ENCODE measurements around the gene PWP2.
"Not testable (repeated sequence)": the region's sequence is repeated elsewhere in the genome, so short reads cannot be mapped to it uniquely, and the experiment has no call there.

The PWP2 gene

DNA sequence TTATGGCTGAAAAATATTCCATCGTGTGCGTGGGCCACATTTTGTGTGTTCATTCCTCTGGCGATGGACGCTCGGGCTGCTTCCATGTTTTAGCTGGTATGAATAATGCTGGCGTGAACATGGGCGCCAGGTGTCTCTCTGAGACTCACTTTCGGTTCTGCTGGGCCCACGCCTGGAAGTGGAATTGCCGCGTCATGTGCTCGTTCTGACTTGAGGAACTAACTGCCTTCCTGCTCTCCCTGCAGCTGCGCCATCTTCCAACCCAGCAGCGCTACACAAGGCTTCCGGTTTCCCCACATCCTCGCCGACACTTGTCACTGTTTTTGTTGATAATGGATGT is 46.7 kb downstream of the PWP2 start:
- not testable (repeated sequence) for H3K23ac ChIP-seq (ENCODE audit: low read length in 2 of 2); H2BK5ac ChIP-seq (ENCODE audit: low read depth, low read length, poor library complexity, severe bottlenecking); H3K9ac ChIP-seq (ENCODE audit: low read length); H2AFZ ChIP-seq (ENCODE audit: low read depth, low read length); H3K9me3 ChIP-seq (ENCODE audit: control insufficient read depth, low read length); H2BK15ac ChIP-seq (ENCODE audit: low read depth, poor library complexity, severe bottlenecking); H3K4ac ChIP-seq (ENCODE audit: low read depth in 1 of 2, low read length in 2 of 2); H3K4me3 ChIP-seq (ENCODE audit: insufficient read depth in 1 of 2, low read depth in 1 of 2, low read length in 2 of 2); H2BK120ac ChIP-seq (ENCODE audit: low read depth, low read length); H3K36me3 ChIP-seq (ENCODE audit: control insufficient read depth in 1 of 2, insufficient read depth in 2 of 2, low read depth in 1 of 2, low read length in 2 of 2); DNase-seq; H3K79me1 ChIP-seq (replicated peaks; ENCODE audit: low read length, poor library complexity, severe bottlenecking); H3K27me3 ChIP-seq (ENCODE audit: control insufficient read depth in 1 of 2, insufficient read depth in 1 of 2, low read length in 2 of 2); H3K18ac ChIP-seq (ENCODE audit: low read depth in 1 of 2, low read length in 2 of 2); H3K14ac ChIP-seq (ENCODE audit: low read length in 2 of 2); H3K4me2 ChIP-seq (ENCODE audit: low read length, poor library complexity, severe bottlenecking); H4K8ac ChIP-seq (ENCODE audit: low read length); H3K4me1 ChIP-seq (ENCODE audit: control insufficient read depth, insufficient read depth, low read depth, low read length); H2BK12ac ChIP-seq (ENCODE audit: low read length in 2 of 2); H2AK5ac ChIP-seq (ENCODE audit: low read length, severe bottlenecking); H4K91ac ChIP-seq (ENCODE audit: low read length); H3K27ac ChIP-seq (ENCODE audit: low read length, poor library complexity, severe bottlenecking)
- no CpG with 5 or more reads among the region's 17 CpGs for WGBS

DNA sequence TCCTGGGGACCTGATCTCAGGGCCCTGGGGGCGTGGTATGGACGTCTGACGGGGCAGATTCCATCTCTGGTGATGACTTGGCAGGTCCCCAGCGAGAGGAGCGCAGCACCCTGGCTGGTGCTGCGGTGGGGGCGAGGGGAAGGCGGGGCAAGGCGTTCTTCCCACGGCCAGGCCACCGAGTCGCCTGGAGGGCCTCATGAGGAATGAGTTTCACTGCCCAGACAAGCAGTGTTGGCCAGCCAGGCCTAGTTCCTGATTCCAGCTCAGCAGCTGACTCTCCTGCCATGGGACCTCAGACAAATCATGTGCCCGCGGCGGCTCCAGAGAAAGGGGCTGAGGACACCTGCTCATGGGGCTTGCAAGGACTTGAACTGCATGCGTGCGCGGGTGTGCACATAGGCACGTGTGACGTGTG is 47.6 kb downstream of the PWP2 start:
- not testable (repeated sequence) for H3K27me3 ChIP-seq (ENCODE audit: control insufficient read depth in 1 of 2, insufficient read depth in 1 of 2, low read length in 2 of 2); H3K36me3 ChIP-seq (ENCODE audit: control insufficient read depth in 1 of 2, insufficient read depth in 2 of 2, low read depth in 1 of 2, low read length in 2 of 2); H2AK5ac ChIP-seq (ENCODE audit: low read length, severe bottlenecking); H3K14ac ChIP-seq (ENCODE audit: low read length in 2 of 2); H2BK12ac ChIP-seq (ENCODE audit: low read length in 2 of 2); H3K27ac ChIP-seq (ENCODE audit: low read length, poor library complexity, severe bottlenecking); H3K79me1 ChIP-seq (replicated peaks; ENCODE audit: low read length, poor library complexity, severe bottlenecking); H2BK120ac ChIP-seq (ENCODE audit: low read depth, low read length); H4K91ac ChIP-seq (ENCODE audit: low read length); H3K23ac ChIP-seq (ENCODE audit: low read length in 2 of 2); H3K18ac ChIP-seq (ENCODE audit: low read depth in 1 of 2, low read length in 2 of 2); H3K9me3 ChIP-seq (ENCODE audit: control insufficient read depth, low read length); H2BK15ac ChIP-seq (ENCODE audit: low read depth, poor library complexity, severe bottlenecking); H2AFZ ChIP-seq (ENCODE audit: low read depth, low read length); H3K4me1 ChIP-seq (ENCODE audit: control insufficient read depth, insufficient read depth, low read depth, low read length); H3K4me2 ChIP-seq (ENCODE audit: low read length, poor library complexity, severe bottlenecking); H2BK5ac ChIP-seq (ENCODE audit: low read depth, low read length, poor library complexity, severe bottlenecking); H3K9ac ChIP-seq (ENCODE audit: low read length); DNase-seq; H3K4me3 ChIP-seq (ENCODE audit: insufficient read depth in 1 of 2, low read depth in 1 of 2, low read length in 2 of 2); H3K4ac ChIP-seq (ENCODE audit: low read depth in 1 of 2, low read length in 2 of 2); H4K8ac ChIP-seq (ENCODE audit: low read length)
- WGBS, result no CpG with 5 or more reads among the region's 20 CpGs

DNA sequence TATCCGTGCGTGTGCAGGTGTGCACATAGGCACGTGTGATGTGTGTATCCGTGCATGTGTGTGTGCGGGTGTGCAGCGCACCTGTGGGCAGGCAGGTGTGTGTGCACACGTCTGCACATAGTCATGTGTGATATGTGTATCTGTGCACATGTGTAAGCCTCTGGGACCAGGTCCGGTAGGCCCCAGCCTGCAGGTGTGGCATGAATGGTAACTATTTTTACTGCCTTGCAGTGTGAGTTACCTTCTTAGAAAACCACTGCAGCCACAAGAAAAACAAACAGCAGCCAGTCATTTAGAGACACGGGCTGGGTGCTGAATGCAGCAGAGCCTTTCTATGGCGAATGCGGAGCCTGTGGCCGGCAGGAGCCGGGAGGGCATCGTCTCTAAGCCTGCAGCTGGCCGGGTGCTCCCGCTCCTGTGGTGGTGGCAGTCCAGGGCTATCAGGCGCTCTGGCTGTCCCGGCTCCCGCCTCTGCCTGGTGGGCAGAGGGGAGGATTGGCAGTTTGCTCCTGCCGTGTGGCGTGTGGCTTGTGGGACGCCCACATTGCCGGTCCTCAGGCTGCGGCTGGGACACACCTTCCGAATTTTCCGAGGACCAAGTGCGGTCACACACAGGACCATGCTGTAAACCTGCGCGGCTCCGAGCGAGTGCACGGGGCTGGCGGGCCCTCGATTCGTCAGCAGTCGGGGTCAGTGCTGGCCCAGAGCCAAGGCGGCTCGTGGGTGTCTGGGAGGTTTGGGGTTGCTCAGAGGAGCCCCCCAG is 48.2 kb downstream of the PWP2 start:
- H4K91ac ChIP-seq (ENCODE audit: low read length); H3K14ac ChIP-seq (ENCODE audit: low read length in 2 of 2); DNase-seq; H3K27me3 ChIP-seq (ENCODE audit: control insufficient read depth in 1 of 2, insufficient read depth in 1 of 2, low read length in 2 of 2); H2AFZ ChIP-seq (ENCODE audit: low read depth, low read length); H2AK5ac ChIP-seq (ENCODE audit: low read length, severe bottlenecking); H2BK12ac ChIP-seq (ENCODE audit: low read length in 2 of 2); H3K23ac ChIP-seq (ENCODE audit: low read length in 2 of 2); H3K4me2 ChIP-seq (ENCODE audit: low read length, poor library complexity, severe bottlenecking); H3K9ac ChIP-seq (ENCODE audit: low read length); H2BK5ac ChIP-seq (ENCODE audit: low read depth, low read length, poor library complexity, severe bottlenecking); H3K4me1 ChIP-seq (ENCODE audit: control insufficient read depth, insufficient read depth, low read depth, low read length); H3K4me3 ChIP-seq (ENCODE audit: insufficient read depth in 1 of 2, low read depth in 1 of 2, low read length in 2 of 2); H2BK15ac ChIP-seq (ENCODE audit: low read depth, poor library complexity, severe bottlenecking); H3K27ac ChIP-seq (ENCODE audit: low read length, poor library complexity, severe bottlenecking); H4K8ac ChIP-seq (ENCODE audit: low read length); H3K4ac ChIP-seq (ENCODE audit: low read depth in 1 of 2, low read length in 2 of 2); H3K36me3 ChIP-seq (ENCODE audit: control insufficient read depth in 1 of 2, insufficient read depth in 2 of 2, low read depth in 1 of 2, low read length in 2 of 2); H2BK120ac ChIP-seq (ENCODE audit: low read depth, low read length); H3K79me1 ChIP-seq (replicated peaks; ENCODE audit: low read length, poor library complexity, severe bottlenecking); H3K9me3 ChIP-seq (ENCODE audit: control insufficient read depth, low read length); H3K18ac ChIP-seq (ENCODE audit: low read depth in 1 of 2, low read length in 2 of 2): not testable (repeated sequence)
- no CpG with 5 or more reads among the region's 38 CpGs for WGBS

DNA sequence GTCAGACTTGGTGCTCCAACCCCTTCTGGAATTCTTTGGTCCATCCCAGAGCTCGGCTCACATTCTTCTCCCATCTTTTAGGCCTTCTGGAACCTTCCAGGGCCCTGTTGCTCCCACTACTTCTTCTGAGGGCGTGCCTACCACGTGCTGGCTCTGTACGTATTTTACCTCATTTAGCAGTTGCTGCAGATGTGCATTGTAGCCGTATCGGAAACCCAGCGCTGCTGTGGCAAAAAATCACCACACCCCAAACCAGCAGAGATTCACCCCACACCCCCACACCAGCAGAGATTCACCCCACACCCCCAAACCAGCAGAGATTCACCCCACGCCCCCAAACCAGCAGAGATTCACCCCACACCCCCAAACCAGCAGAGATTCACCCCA is 48.8 kb downstream of the PWP2 start:
- WGBS, result no CpG with 5 or more reads among the region's 8 CpGs
- not testable (repeated sequence) for H3K36me3 ChIP-seq (ENCODE audit: control insufficient read depth in 1 of 2, insufficient read depth in 2 of 2, low read depth in 1 of 2, low read length in 2 of 2); H3K4me2 ChIP-seq (ENCODE audit: low read length, poor library complexity, severe bottlenecking); DNase-seq; H3K27ac ChIP-seq (ENCODE audit: low read length, poor library complexity, severe bottlenecking); H2AFZ ChIP-seq (ENCODE audit: low read depth, low read length); H3K9me3 ChIP-seq (ENCODE audit: control insufficient read depth, low read length); H3K4ac ChIP-seq (ENCODE audit: low read depth in 1 of 2, low read length in 2 of 2); H2BK15ac ChIP-seq (ENCODE audit: low read depth, poor library complexity, severe bottlenecking); H3K18ac ChIP-seq (ENCODE audit: low read depth in 1 of 2, low read length in 2 of 2); H2BK12ac ChIP-seq (ENCODE audit: low read length in 2 of 2); H3K27me3 ChIP-seq (ENCODE audit: control insufficient read depth in 1 of 2, insufficient read depth in 1 of 2, low read length in 2 of 2); H4K91ac ChIP-seq (ENCODE audit: low read length); H3K4me1 ChIP-seq (ENCODE audit: control insufficient read depth, insufficient read depth, low read depth, low read length); H3K23ac ChIP-seq (ENCODE audit: low read length in 2 of 2); H3K9ac ChIP-seq (ENCODE audit: low read length); H4K8ac ChIP-seq (ENCODE audit: low read length); H3K79me1 ChIP-seq (replicated peaks; ENCODE audit: low read length, poor library complexity, severe bottlenecking); H2BK120ac ChIP-seq (ENCODE audit: low read depth, low read length); H2AK5ac ChIP-seq (ENCODE audit: low read length, severe bottlenecking); H3K14ac ChIP-seq (ENCODE audit: low read length in 2 of 2); H2BK5ac ChIP-seq (ENCODE audit: low read depth, low read length, poor library complexity, severe bottlenecking); H3K4me3 ChIP-seq (ENCODE audit: insufficient read depth in 1 of 2, low read depth in 1 of 2, low read length in 2 of 2)
